Activated T-helper 2 cell treated with anti-CD3 and anti-CD28 coated beads, Interferon-gamma antibody, Interleukin-2, Interleukin-4, amounts not matched to agents 10 μg/mL and 5 μg/mL and 100 μg/mL, durations not matched to agents 14 hours and 24 hours and 36 hours (primary cell): ENCODE results near the gene ALG8. TPM values are rescaled to one million over a fixed set of nuclear protein-coding genes. Genes with fewer than 3 reads are reported as not detected.

Experiments used
- DNase-seq: peaks from one replicate; pipeline ENCODE4 v3.0.0; 2021; ENCODE audit warnings: low spot score
- H3K27ac Mint-ChIP-seq: one replicate; pipeline ENCODE4 v1.8.0; 2021; ENCODE audit warnings: mixed read lengths
- H3K27me3 Mint-ChIP-seq: one replicate; pipeline ENCODE4 v1.8.0; 2021; ENCODE audit warnings: low read depth, mixed read lengths
- H3K36me3 Mint-ChIP-seq: one replicate; pipeline ENCODE4 v1.8.0; 2021; ENCODE audit warnings: low read depth, mixed read lengths
- H3K4me1 Mint-ChIP-seq: one replicate; pipeline ENCODE4 v1.8.0; 2021; ENCODE audit warnings: low read depth, mixed read lengths
- H3K4me3 Mint-ChIP-seq: one replicate; pipeline ENCODE4 v1.8.0; 2021; ENCODE audit warnings: low read depth, mild to moderate bottlenecking, moderate library complexity, mixed read lengths
- H3K9me3 Mint-ChIP-seq: one replicate; pipeline ENCODE4 v1.8.0; 2021; ENCODE audit warnings: mixed read lengths
- intact Hi-C: fragments of 100-400 bp; cut with micrococcal nuclease; formaldehyde crosslinking; loops from one replicate; pipeline ENCODE4 v1.15.1; 2023
- total RNA-seq: library from RNA; stranded (reverse); gene quantifications from 2 replicates; pipeline ENCODE4 v1.2.3, GENCODE V29; 2022

ALG8 gene
- total RNA-seq, 1 donor from 2014 or later: 58.6 TPM

- peaks cover 33% of the 10 kb centered on the region for H3K36me3 Mint-ChIP-seq
- DNase-seq: no peak
- no peaks in the 10 kb centered on the region for H3K4me1 Mint-ChIP-seq
- peaks cover under 1% of the 10 kb centered on the region for H3K9me3 Mint-ChIP-seq
- no peak overlapping the region for H3K27ac Mint-ChIP-seq
- no peaks in the 10 kb centered on the region for H3K27me3 Mint-ChIP-seq
- intact Hi-C loops: no loop called here
- H3K4me3 Mint-ChIP-seq: no peak overlapping the region
These were observed 31.6 kb upstream of the ALG8 start for GRCh38 chr11:78170874-78171549.

- Mint-ChIP-seq H3K9me3 (no peaks in the 10 kb centered on the region), H3K27me3 (no peaks in the 10 kb centered on the region), H3K4me3 (no peak overlapping the region), H3K36me3 (peaks cover 28% of the 10 kb centered on the region), H3K4me1 (no peaks in the 10 kb centered on the region), H3K27ac (no peak overlapping the region)
- intact Hi-C loops: no loop called here
- no peak for DNase-seq
These were observed 31.0 kb upstream of the ALG8 start for GRCh38 chr11:78170413-78170812.

GRCh38 chr11:78168539-78169477 is 29.4 kb upstream of the ALG8 start:
- intact Hi-C loops: no loop called here
- Mint-ChIP-seq H3K4me1 (no peaks in the 10 kb centered on the region), H3K36me3 (peaks cover 15% of the 10 kb centered on the region), H3K4me3 (no peak overlapping the region), H3K27ac (no peak overlapping the region), H3K27me3 (no peaks in the 10 kb centered on the region), H3K9me3 (no peaks in the 10 kb centered on the region)
- no peak for DNase-seq

GRCh38 chr11:78166855-78167469 is 27.5 kb upstream of the ALG8 start:
- no peak overlapping the region for H3K27ac Mint-ChIP-seq
- no peaks in the 10 kb centered on the region for H3K4me1 Mint-ChIP-seq
- H3K27me3 Mint-ChIP-seq: no peaks in the 10 kb centered on the region
- H3K36me3 Mint-ChIP-seq: no peaks in the 10 kb centered on the region
- H3K4me3 Mint-ChIP-seq: no peak overlapping the region
- DNase-seq: no peak
- intact Hi-C loops: no loop called here
- no peaks in the 10 kb centered on the region for H3K9me3 Mint-ChIP-seq

DNA sequence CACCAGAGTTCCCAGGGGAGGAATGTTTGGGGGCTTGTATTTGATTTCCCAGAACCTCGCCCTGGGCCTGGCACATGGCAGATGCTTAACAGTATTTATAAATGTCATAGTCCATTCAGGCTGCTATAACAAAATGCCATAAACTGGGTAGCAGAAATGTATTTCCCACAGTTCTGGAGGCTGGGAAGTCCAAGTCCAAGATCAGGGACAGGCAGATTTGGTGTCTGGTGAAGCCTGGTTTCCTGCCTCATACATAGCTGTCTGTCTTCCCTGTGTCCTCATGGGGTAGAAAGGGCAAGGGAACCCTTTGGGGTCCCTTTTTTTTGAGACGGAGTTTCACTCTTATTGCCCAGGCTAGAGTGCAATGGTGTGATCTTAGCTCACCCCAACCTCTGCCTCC is 25.0 kb upstream of the ALG8 start:
- no peaks in the 10 kb centered on the region for H3K36me3 Mint-ChIP-seq
- intact Hi-C loops: no loop called here
- H3K4me1 Mint-ChIP-seq: no peaks in the 10 kb centered on the region
- H3K9me3 Mint-ChIP-seq: no peaks in the 10 kb centered on the region
- no peak overlapping the region for H3K27ac Mint-ChIP-seq
- no peaks in the 10 kb centered on the region for H3K27me3 Mint-ChIP-seq
- no peak overlapping the region for H3K4me3 Mint-ChIP-seq
- no peak for DNase-seq

- Mint-ChIP-seq H3K9me3 (no peaks in the 10 kb centered on the region), H3K4me1 (no peaks in the 10 kb centered on the region), H3K27ac (no peak overlapping the region), H3K27me3 (no peaks in the 10 kb centered on the region), H3K36me3 (no peaks in the 10 kb centered on the region), H3K4me3 (no peak overlapping the region)
- intact Hi-C loops: no loop called here
- DNase-seq: no peak
These were observed 24.4 kb upstream of the ALG8 start for GRCh38 chr11:78163828-78164227.

DNA sequence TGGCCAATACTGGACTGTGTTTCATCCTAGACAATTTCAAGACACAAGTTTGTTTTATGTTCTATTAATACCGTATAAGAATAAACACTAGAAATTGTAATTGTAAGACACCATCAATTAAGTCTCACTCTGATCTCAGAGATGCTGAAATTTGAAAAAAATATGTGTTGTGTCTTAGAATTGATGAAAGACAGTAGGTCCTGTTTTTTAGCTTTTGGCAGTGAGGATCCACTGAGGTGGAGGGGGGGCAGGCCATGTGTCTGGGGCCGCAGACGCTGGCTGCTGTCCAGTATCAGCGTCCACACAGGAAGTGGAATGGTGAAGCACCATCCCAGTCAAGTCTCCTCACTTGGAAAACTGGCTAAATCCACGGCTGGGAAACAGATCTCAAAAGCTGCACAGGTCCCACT is 22.5 kb upstream of the ALG8 start:
- Mint-ChIP-seq H3K9me3 (no peaks in the 10 kb centered on the region), H3K4me3 (no peak overlapping the region), H3K27me3 (no peaks in the 10 kb centered on the region), H3K36me3 (no peaks in the 10 kb centered on the region), H3K27ac (no peak overlapping the region), H3K4me1 (no peaks in the 10 kb centered on the region)
- intact Hi-C loops: no loop called here
- no peak for DNase-seq

- Mint-ChIP-seq H3K9me3 (no peaks in the 10 kb centered on the region), H3K27me3 (no peaks in the 10 kb centered on the region), H3K27ac (no peak overlapping the region), H3K36me3 (no peaks in the 10 kb centered on the region), H3K4me3 (no peak overlapping the region), H3K4me1 (no peaks in the 10 kb centered on the region)
- DNase-seq: no peak
- intact Hi-C loops: no loop called here
These were observed 21.9 kb upstream of the ALG8 start for GRCh38 chr11:78161346-78161745.

DNA sequence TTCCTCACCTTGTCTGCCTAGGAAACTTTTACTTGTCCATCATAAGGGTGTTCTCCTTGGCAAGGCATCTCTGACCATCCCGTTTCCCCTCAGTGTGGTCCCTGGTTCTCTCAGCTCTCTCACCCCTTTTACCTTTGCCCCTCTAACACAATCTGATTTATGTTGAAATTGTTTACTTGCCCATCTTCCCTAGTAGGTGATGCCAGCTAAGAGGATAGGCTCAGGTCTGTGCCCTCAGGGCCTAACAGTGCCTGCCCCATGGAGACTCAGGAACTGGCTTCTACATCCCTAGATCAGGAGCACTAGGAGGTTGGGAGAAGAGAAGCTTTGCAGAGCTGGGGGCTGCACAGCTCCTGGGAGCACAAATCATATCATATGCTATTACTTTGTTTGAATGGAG is 21.1 kb upstream of the ALG8 start:
- no peak for DNase-seq
- Mint-ChIP-seq H3K9me3 (no peaks in the 10 kb centered on the region), H3K36me3 (no peaks in the 10 kb centered on the region), H3K4me3 (no peak overlapping the region), H3K4me1 (no peaks in the 10 kb centered on the region), H3K27me3 (no peaks in the 10 kb centered on the region), H3K27ac (no peak overlapping the region)
- intact Hi-C loops: no loop called here

GRCh38 chr11:78158987-78159652 is 19.7 kb upstream of the ALG8 start:
- H3K4me3 Mint-ChIP-seq: no peak overlapping the region
- H3K27ac Mint-ChIP-seq: no peak overlapping the region
- intact Hi-C loops: no loop called here
- DNase-seq: no peak
- H3K4me1 Mint-ChIP-seq: no peaks in the 10 kb centered on the region
- no peaks in the 10 kb centered on the region for H3K9me3 Mint-ChIP-seq
- no peaks in the 10 kb centered on the region for H3K27me3 Mint-ChIP-seq
- no peaks in the 10 kb centered on the region for H3K36me3 Mint-ChIP-seq

- Mint-ChIP-seq H3K9me3 (no peaks in the 10 kb centered on the region), H3K4me1 (no peaks in the 10 kb centered on the region), H3K36me3 (peaks cover 4% of the 10 kb centered on the region), H3K27ac (no peak overlapping the region), H3K4me3 (no peak overlapping the region), H3K27me3 (no peaks in the 10 kb centered on the region)
- DNase-seq: no peak
- intact Hi-C loops: no loop called here
These were observed 16.9 kb upstream of the ALG8 start for GRCh38 chr11:78156127-78156844.

- H3K9me3 Mint-ChIP-seq: no peaks in the 10 kb centered on the region
- no peak for DNase-seq
- intact Hi-C loops: no loop called here
- H3K4me3 Mint-ChIP-seq: no peak overlapping the region
- no peaks in the 10 kb centered on the region for H3K27me3 Mint-ChIP-seq
- no peaks in the 10 kb centered on the region for H3K4me1 Mint-ChIP-seq
- no peak overlapping the region for H3K27ac Mint-ChIP-seq
- peaks cover 4% of the 10 kb centered on the region for H3K36me3 Mint-ChIP-seq
These were observed 12.4 kb upstream of the ALG8 start for GRCh38 chr11:78151804-78152203.
